ENCODE results near the gene WDR59. TPM values are rescaled to one million over a fixed set of nuclear protein-coding genes. Genes with fewer than 3 reads are reported as not detected.

Gene WDR59
- total and polyA plus RNA-seq, 4 donors, result 11.2 to 60.1 (median 32.0) TPM

GRCh38 chr16:74939688-74940087 lies 45.2 kb downstream of the WDR59 start:
- TF ChIP-seq CTCF (IDR thresholded peaks at IDR 0.05; ENCODE audit: control extremely low read depth, extremely low read depth), result no peak
- no peaks in the 10 kb centered on the region for H3K9me3 ChIP-seq (ENCODE audit: control insufficient read depth in 4 of 4, insufficient read depth in 3 of 4, low read length in 3 of 4)
- DNase-seq, result no peak
- H3K9ac ChIP-seq (ENCODE audit: insufficient read depth in 1 of 2, low read length in 2 of 2), result no peak overlapping the region
- H3K27ac ChIP-seq (ENCODE audit: low read depth in 1 of 2, low read length in 1 of 2), result no peak overlapping the region
- ATAC-seq (ENCODE audit: insufficient read depth, low FRiP score), result no peak
- no peak overlapping the region for H3K4me3 ChIP-seq
- peaks cover 16 to 33% (median 27%) of the 10 kb centered on the region in 4 donors for H3K36me3 ChIP-seq (ENCODE audit: control insufficient read depth in 4 of 4, insufficient read depth in 4 of 4, low read length in 4 of 4)
- no peaks in the 10 kb centered on the region for H3K27me3 ChIP-seq (ENCODE audit: control insufficient read depth in 3 of 3, insufficient read depth in 3 of 3, low read length in 2 of 3)
- H3K4me1 ChIP-seq (ENCODE audit: control insufficient read depth in 5 of 5, insufficient read depth in 5 of 5, low read length in 5 of 5), result peaks cover 0 to 5% (median 0%) of the 10 kb centered on the region in 5 donors

DNA sequence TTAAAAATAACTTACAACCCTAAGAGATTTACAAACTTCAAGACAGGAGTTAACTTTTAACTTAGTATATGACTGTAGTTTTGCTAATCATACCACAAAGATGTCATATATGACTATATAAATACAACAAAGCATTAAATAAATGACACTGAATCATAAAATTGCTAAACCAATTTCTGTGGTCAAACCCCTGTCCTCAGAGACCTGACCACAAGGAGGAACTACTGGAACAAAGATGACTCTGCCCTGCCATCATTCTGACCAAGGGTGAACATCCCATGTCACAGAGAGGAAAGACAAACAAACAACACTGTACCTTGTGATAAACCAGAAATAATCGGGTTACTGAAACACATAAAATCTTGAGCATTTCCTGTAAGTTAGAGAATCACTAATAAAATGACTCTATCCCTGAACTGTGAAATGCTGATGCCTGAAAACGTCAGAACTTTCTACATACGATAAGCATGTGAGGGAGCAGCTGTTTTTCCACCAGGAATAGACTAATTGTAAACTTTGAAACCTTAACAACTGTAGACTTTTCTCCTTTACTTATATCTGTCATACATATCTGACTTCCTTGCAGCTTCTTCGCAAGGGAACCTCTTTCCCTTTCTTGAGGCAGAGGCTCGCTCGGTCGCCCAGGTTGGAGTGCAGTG lies 47.9 kb downstream of the WDR59 start:
- Histone ChIP-seq H3K9me3 (ENCODE audit: control insufficient read depth in 4 of 4, insufficient read depth in 3 of 4, low read length in 3 of 4) (no peaks in the 10 kb centered on the region), H3K27ac (ENCODE audit: low read depth in 1 of 2, low read length in 1 of 2) (no peak overlapping the region), H3K4me3 (no peak overlapping the region), H3K4me1 (ENCODE audit: control insufficient read depth in 5 of 5, insufficient read depth in 5 of 5, low read length in 5 of 5) (no peaks in the 10 kb centered on the region), H3K36me3 (ENCODE audit: control insufficient read depth in 4 of 4, insufficient read depth in 4 of 4, low read length in 4 of 4) (peaks cover 6 to 19% (median 16%) of the 10 kb centered on the region in 4 donors), H3K9ac (ENCODE audit: insufficient read depth in 1 of 2, low read length in 2 of 2) (no peak overlapping the region), H3K27me3 (ENCODE audit: control insufficient read depth in 3 of 3, insufficient read depth in 3 of 3, low read length in 2 of 3) (no peaks in the 10 kb centered on the region)
- ATAC-seq (ENCODE audit: insufficient read depth, low FRiP score), result no peak
- no peak for TF ChIP-seq CTCF (IDR thresholded peaks at IDR 0.05; ENCODE audit: control extremely low read depth, extremely low read depth)
- WGBS, 2 donors, result 77 to 79% methylated on average over 7 of the region's 7 CpGs
- DNase-seq, result no peak

DNA sequence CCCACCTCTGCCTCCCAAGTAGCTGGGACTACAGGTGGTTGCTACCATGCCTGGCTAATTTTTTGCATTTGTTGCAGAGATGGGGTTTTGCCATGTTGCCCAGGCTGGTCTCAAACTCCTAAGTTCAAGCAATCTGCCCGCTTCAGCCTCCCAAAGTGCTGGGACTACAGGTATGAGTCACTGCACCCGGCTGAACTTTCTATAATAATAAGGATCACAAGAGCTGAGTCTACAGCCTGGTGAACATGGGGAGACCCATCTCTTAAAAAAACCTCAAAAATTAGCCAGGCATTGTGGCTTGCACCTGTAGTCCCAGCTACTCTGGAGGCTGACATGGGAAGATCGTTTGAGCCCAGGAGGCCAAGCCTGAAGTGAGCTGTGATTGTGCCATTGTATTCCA lies 53.5 kb downstream of the WDR59 start:
- H3K27me3 ChIP-seq (ENCODE audit: control insufficient read depth in 3 of 3, insufficient read depth in 3 of 3, low read length in 2 of 3), result no peaks in the 10 kb centered on the region
- no peaks in the 10 kb centered on the region for H3K9me3 ChIP-seq (ENCODE audit: control insufficient read depth in 4 of 4, insufficient read depth in 3 of 4, low read length in 3 of 4)
- no peak for TF ChIP-seq CTCF (IDR thresholded peaks at IDR 0.05; ENCODE audit: control extremely low read depth, extremely low read depth)
- H3K36me3 ChIP-seq (ENCODE audit: control insufficient read depth in 4 of 4, insufficient read depth in 4 of 4, low read length in 4 of 4), result peaks cover 0 to 12% (median 7%) of the 10 kb centered on the region in 4 donors
- no peak overlapping the region for H3K27ac ChIP-seq (ENCODE audit: low read depth in 1 of 2, low read length in 1 of 2)
- H3K4me3 ChIP-seq, result no peak overlapping the region
- ATAC-seq (ENCODE audit: insufficient read depth, low FRiP score) (no peak), DNase-seq (no peak)
- H3K9ac ChIP-seq (ENCODE audit: insufficient read depth in 1 of 2, low read length in 2 of 2), result no peak overlapping the region
- 86 to 95% methylated on average over 3 of the region's 3 CpGs for WGBS, 2 donors
- H3K4me1 ChIP-seq (ENCODE audit: control insufficient read depth in 5 of 5, insufficient read depth in 5 of 5, low read length in 5 of 5), result peaks cover 0 to under 1% (median 0%) of the 10 kb centered on the region in 5 donors

DNA sequence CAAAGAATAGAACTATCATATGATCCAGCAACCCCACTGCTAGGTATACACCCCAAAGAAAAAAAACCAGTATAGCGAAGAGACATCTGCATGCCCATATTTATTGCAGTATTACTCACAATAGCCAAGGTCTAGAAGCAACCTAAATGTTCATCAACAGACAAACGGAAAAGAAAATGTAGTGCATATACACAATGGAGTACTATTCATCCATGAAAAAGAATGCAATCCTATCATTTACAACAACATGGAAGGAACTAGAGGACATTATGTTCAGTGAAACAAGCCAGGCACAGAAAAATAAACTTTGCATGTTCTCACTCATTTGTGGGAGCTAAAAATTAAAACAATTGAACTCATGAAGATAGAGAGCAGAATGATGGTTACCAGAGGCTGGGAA lies 55.3 kb downstream of the WDR59 start:
- WGBS, 2 donors, result 95 to 99% methylated on average over 2 of the region's 2 CpGs

More for the DNA sequence above, 55.3 kb downstream of the WDR59 start:
- DNase-seq, result no peak
- Histone ChIP-seq H3K4me1 (ENCODE audit: control insufficient read depth in 5 of 5, insufficient read depth in 5 of 5, low read length in 5 of 5) (peaks cover 0 to 4% (median 0%) of the 10 kb centered on the region in 5 donors), H3K4me3 (no peak overlapping the region), H3K9me3 (ENCODE audit: control insufficient read depth in 4 of 4, insufficient read depth in 3 of 4, low read length in 3 of 4) (no peaks in the 10 kb centered on the region), H3K9ac (ENCODE audit: insufficient read depth in 1 of 2, low read length in 2 of 2) (no peak overlapping the region), H3K27ac (ENCODE audit: low read depth in 1 of 2, low read length in 1 of 2) (no peak overlapping the region), H3K36me3 (ENCODE audit: control insufficient read depth in 4 of 4, insufficient read depth in 4 of 4, low read length in 4 of 4) (peaks cover 0 to 9% (median 7%) of the 10 kb centered on the region in 4 donors), H3K27me3 (ENCODE audit: control insufficient read depth in 3 of 3, insufficient read depth in 3 of 3, low read length in 2 of 3) (no peaks in the 10 kb centered on the region)
- no peak for ATAC-seq (ENCODE audit: insufficient read depth, low FRiP score)
- no peak for TF ChIP-seq CTCF (IDR thresholded peaks at IDR 0.05; ENCODE audit: control extremely low read depth, extremely low read depth)
